Heart left ventricle (tissue), 16 donors: Measurements from ENCODE around the gene SULT2B1. TPM values are rescaled to one million over a fixed set of nuclear protein-coding genes. Genes with fewer than 3 reads are reported as not detected.

ENCODE experiments used
- ATAC-seq, 4 donors: fragments of 200-7000 bp; cut with Tn5 transposase; one replicate each; pipeline ENCODE4 v1.9.1; 2020 to 2022; ENCODE audit warnings: moderate library complexity in 4 of 4, mild to moderate bottlenecking in 3 of 4, moderate number of reproducible peaks in 1 of 4
- DNase-seq, 5 donors: peaks; one replicate each; pipeline ENCODE4 v3.0.0-alpha.2; 2020
- H3K27ac ChIP-seq, 12 donors: fragments of 200-600 bp; sonication (generic) in 4 of 12; one replicate each; pipeline versions ENCODE4 v1.5.0 to v1.8.0; 2016 to 2022; ENCODE audit warnings: mild to moderate bottlenecking in 2 of 12
- H3K27me3 ChIP-seq, 9 donors: fragments of 200-600 bp; sonication (generic) in 2 of 9; one replicate each; pipeline versions ENCODE4 v1.5.1 to v1.8.0; 2016 to 2022; ENCODE audit warnings: mild to moderate bottlenecking in 3 of 9
- H3K36me3 ChIP-seq, 9 donors: fragments of 200-600 bp; sonication (generic) in 2 of 9; one replicate each; pipeline versions ENCODE4 v1.5.0 to v1.8.0; 2018 to 2022; ENCODE audit warnings: mild to moderate bottlenecking in 2 of 9
- H3K4me1 ChIP-seq, 12 donors: fragments of 200-600 bp; sonication (generic) in 4 of 12; one replicate each; pipeline versions ENCODE4 v1.5.0 to v1.8.0; 2016 to 2022; ENCODE audit warnings: mild to moderate bottlenecking in 3 of 12
- H3K4me3 ChIP-seq, 12 donors: fragments of 200-600 bp; sonication (generic) in 4 of 12; one replicate each; pipeline versions ENCODE4 v1.5.0 to v1.8.0; 2017 to 2022; ENCODE audit warnings: mild to moderate bottlenecking in 9 of 12, moderate library complexity in 4 of 12
- H3K9me3 ChIP-seq, 12 donors: fragments of 200-600 bp; sonication (generic) in 4 of 12; one replicate each; pipeline versions ENCODE4 v1.5.0 to v1.8.0; 2016 to 2022; ENCODE audit warnings: mild to moderate bottlenecking in 1 of 12
- POLR2A ChIP-seq, 2 donors: fragments of 450-650 bp; IDR thresholded peaks; one replicate each; pipeline ENCODE4 v1.6.1; 2017; ENCODE audit warnings: antibody characterized with exemption in 2 of 2, mild to moderate bottlenecking in 2 of 2, moderate library complexity in 2 of 2
- whole genome bisulfite sequencing, 4 donors: extraction: QIAGEN DNeasy Blood & Tissue Kit in 2 of 4; methylation state at CpG; one replicate each; pipeline versions ENCODE4 v1.1.5 to v1.1.7; 2013 to 2018; 5-methylcytosine and 5-hydroxymethylcytosine counted together
- intact Hi-C, 10 donors: fragments of 100-400 bp; cut with DNase I; formaldehyde crosslinking; loops; one replicate each; pipeline versions ENCODE4 v1.11.1 to v1.14.2; 2022
- polyA plus RNA-seq, 2 donors: library from polyadenylated mRNA; stranded (reverse); fragments of 200-250 nt; gene quantifications; one replicate each; pipeline ENCODE4 v1.2.3, GENCODE V29; 2013
- total RNA-seq, 9 donors: library from RNA; depleted of rRNA in 2 of 9; stranded (reverse); fragments of >200 nt in 2 of 9; fragmentation: NEBNext Ultra II Directional in 3 of 9; extraction: Animal tissue kit (Norgen Biotek cat#: 25700) in 3 of 9; gene quantifications; one replicate each; pipeline versions ENCODE4 v1.1.0 to v1.2.4, GENCODE V29; 2016 to 2023
- TF ChIP-seq, protein P1 (sequence below), 12 donors: fragments of 200-600 bp; sonication (generic) in 4 of 12; IDR thresholded peaks; one replicate each; pipeline versions ENCODE4 v1.5.0 to v1.8.0; 2018 to 2022; ENCODE audit warnings: antibody characterized with exemption in 12 of 12, mild to moderate bottlenecking in 5 of 12
- donor health status: ischemic (EF 13 %, LVEDD 7.1; RV severe dilation, severe dysfunction).
- donor health status: healthy with polysubstance abuse.
- donor health status: DM: no; HTN: yes; CAD: no.
- donor health status: DM: no; HTN: no; CAD: no.
- donor health status: ischemic (EF 25% LVEDD 6.9; RV normal size, moderate dysfunction).
- donor health status: ischemic (EF 25% LVEDD 5.7; RV mildly dilated, moderate dysfunction).
- donor health status: healthy.
- donor health status: DM: yes; HTN: yes; CAD: no.
- donor health status: ischemic (EF 35%, LVEDD 5.7; RV mildly dilated, moderate dysfunction).
- donor health status: nonischemic (EF 11% LVEDD 7.7; RV severe dilation, severe dysfunction).
- donor health status: DM: yes; HTN: yes; CAD: no.
- donor health status: PGD.
- donor health status: ischemic (EF 29% LVEDD 5.4; RV normal size, mild dysfunction).
- donor health status: nonischemic (EF 23%, LVEDD 6.1; RV moderate dilation, normal function).

Gene SULT2B1
- total and polyA plus RNA-seq, 11 donors, result 0.19 to 0.45 TPM; not detected in 9

DNA sequence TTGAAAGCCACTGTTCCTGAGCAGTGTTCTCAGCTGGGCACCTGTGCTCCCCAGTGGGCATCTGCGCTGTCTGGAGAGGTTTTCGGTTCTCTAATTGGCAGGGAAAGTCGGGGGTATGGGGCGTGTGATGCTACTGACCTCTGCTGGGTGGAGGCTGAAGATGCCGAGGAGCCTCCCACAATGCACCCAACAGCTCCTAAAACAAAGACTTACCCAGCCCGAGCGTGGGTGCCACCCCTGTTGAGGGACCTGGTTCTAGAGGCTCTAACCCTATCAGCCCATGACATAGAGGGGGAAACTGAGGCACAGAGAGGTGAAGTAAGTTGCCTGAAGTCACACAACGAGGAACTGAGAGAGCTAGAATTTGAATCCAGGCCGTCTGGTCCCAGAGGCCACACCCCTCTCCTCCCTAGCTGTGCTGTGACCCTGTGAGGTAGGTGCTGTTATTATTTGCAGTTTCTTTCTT lies 56.9 kb downstream of the SULT2B1 start:
- Histone ChIP-seq H3K27ac (no peak overlapping the region), H3K27me3 (no peaks in the 10 kb centered on the region), H3K9me3 (no peaks in the 10 kb centered on the region), H3K36me3 (no peaks in the 10 kb centered on the region), H3K4me3 (no peak overlapping the region), H3K4me1 (peaks cover 0 to 4% (median 0%) of the 10 kb centered on the region in 12 donors)
- peak in 3 of 4 donors; percentile 41 to 55 (median 54) for ATAC-seq
- TF ChIP-seq, protein P1, sequence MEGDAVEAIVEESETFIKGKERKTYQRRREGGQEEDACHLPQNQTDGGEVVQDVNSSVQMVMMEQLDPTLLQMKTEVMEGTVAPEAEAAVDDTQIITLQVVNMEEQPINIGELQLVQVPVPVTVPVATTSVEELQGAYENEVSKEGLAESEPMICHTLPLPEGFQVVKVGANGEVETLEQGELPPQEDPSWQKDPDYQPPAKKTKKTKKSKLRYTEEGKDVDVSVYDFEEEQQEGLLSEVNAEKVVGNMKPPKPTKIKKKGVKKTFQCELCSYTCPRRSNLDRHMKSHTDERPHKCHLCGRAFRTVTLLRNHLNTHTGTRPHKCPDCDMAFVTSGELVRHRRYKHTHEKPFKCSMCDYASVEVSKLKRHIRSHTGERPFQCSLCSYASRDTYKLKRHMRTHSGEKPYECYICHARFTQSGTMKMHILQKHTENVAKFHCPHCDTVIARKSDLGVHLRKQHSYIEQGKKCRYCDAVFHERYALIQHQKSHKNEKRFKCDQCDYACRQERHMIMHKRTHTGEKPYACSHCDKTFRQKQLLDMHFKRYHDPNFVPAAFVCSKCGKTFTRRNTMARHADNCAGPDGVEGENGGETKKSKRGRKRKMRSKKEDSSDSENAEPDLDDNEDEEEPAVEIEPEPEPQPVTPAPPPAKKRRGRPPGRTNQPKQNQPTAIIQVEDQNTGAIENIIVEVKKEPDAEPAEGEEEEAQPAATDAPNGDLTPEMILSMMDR (IDR thresholded peaks at IDR 0.05), result peak; percentile 17 to 48 (median 30)
- no peak for TF ChIP-seq POLR2A (IDR thresholded peaks at IDR 0.05)
- DNase-seq, result no peak
- whole genome bisulfite sequencing, 4 donors, result 12 to 37% (median 20%) methylated on average over 9 of the region's 9 CpGs
- intact Hi-C loops, result no loop called here

DNA sequence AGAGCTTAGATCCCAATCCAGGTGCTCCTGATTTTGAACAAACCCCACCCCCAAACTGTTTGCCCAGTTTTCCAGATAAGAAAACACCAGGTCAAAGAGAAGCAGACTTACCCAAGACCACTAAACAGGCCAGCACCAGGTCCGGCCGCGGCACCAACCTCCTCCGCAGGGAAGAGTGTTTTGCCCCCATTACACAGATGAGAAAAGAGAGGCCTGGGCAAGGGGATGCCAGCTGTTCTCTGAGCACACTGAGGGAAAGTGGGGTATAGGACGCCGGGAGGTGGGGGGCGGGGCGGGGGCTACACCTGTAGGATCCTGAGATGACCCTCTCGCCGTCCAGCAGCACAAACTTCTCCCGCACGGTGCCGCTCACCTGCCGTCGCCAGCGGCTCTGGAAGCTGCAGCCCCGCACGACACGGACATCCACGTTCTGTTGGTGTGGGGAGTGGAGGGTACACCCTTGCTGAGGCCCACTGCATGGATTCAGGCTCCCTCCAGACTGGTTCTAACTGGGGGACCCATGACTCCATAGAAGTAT lies 57.7 kb downstream of the SULT2B1 start:
- H3K9me3 ChIP-seq, result no peaks in the 10 kb centered on the region
- TF ChIP-seq, protein P1 (IDR thresholded peaks at IDR 0.05), result no peak
- TF ChIP-seq POLR2A (IDR thresholded peaks at IDR 0.05), result no peak
- no peaks in the 10 kb centered on the region for H3K27me3 ChIP-seq
- no peak overlapping the region for H3K27ac ChIP-seq
- ATAC-seq (no peak), DNase-seq (no peak)
- WGBS, 4 donors, result 92 to 95% (median 94%) methylated on average over 6 to 20 of the region's 20 CpGs
- intact Hi-C loops, result loop anchor here in 1 of 10 donors (10.0 kb wide), 1 partner anchor 225 kb away; no protein-coding TSS in a partner anchor
- H3K4me3 ChIP-seq, result no peak overlapping the region
- peaks cover 0 to under 1% (median 0%) of the 10 kb centered on the region in 9 donors for H3K36me3 ChIP-seq
- H3K4me1 ChIP-seq, result peaks cover 0 to 8% (median 0%) of the 10 kb centered on the region in 12 donors

DNA sequence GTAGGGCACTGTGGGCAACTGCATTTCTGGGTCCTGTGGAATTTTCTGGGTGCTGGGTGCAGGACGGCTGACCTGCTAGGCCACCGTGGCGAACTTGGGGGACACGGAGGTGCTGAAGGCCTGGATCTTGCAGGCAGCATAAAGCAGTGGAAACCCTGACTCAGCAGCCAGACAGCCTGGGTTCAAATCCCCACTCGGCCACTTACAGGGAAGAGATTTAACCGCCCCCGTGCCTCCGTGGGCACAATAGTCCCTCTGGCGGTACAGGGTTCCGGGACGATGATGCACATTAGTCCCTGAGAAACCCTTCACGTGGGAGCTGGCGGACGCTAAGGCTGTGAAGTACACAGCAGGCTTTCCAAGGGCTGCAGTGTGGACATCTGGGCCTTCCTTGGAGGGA lies 59.9 kb downstream of the SULT2B1 start:
- no peak for ATAC-seq
- Histone ChIP-seq H3K9me3 (no peaks in the 10 kb centered on the region), H3K4me3 (no peak overlapping the region), H3K4me1 (peaks cover 0 to 15% (median 2%) of the 10 kb centered on the region in 12 donors), H3K27me3 (no peaks in the 10 kb centered on the region), H3K27ac (no peak overlapping the region), H3K36me3 (peaks cover 2 to 22% (median 20%) of the 10 kb centered on the region in 9 donors)
- intact Hi-C loops, result loop anchor here in 1 of 10 donors (10.0 kb wide), 1 partner anchor 227 kb away; no protein-coding TSS in a partner anchor
- no peak for DNase-seq
- WGBS, 4 donors, result 88 to 89% (median 88%) methylated on average over 14 of the region's 14 CpGs
- TF ChIP-seq POLR2A (IDR thresholded peaks at IDR 0.05), result no peak
- TF ChIP-seq, protein P1 (IDR thresholded peaks at IDR 0.05), result no peak

DNA sequence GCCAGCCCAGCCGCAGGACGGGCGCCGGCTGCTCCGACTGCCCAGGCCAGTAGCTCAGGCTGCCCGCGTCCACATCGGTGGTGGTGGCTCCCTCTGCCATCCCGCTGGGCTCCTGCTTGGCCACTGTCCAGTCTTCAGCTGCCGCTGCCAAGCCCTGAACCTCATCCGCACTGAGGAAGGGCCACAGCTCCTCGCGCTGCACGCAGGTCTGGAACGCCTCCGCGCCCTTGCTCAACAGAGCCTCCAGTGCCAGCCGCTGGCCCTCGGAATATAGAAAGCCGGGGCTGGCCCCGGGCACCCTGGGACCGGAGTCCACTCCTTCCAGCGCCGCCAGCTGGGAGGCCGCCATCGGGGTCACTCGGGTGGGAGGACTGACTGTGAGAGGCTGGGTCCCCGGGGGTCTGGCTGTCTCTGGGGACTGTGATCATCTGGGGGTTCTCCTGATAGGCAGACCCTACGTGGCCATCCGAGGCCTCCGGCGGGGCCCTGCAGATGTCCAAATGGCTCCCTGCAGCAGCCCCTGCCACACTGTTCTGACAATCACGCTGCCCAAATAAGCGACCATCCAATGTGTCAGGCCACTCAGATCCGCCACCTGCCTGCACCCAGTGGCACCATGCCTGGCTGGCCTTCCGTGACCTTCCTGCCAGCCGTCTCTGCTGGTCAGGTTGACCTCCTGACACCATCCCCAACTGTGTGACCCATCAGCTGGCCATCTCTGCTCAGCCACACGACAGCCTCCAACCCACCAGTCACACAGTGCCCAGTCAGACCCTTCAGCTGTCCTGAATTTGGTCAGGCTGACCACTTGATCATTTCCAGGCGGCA lies 61.3 kb downstream of the SULT2B1 start:
- TF ChIP-seq, protein P1 (IDR thresholded peaks at IDR 0.05), result no peak
- H3K4me3 ChIP-seq, result no peak overlapping the region
- ATAC-seq, result peak in 2 of 4 donors; percentile 4

More for the DNA sequence above, 61.3 kb downstream of the SULT2B1 start:
- Histone ChIP-seq H3K9me3 (no peaks in the 10 kb centered on the region), H3K36me3 (peaks cover 2 to 32% (median 27%) of the 10 kb centered on the region in 9 donors), H3K27ac (no peak overlapping the region), H3K4me1 (peaks cover 8 to 29% (median 15%) of the 10 kb centered on the region in 12 donors), H3K27me3 (no peaks in the 10 kb centered on the region)
- intact Hi-C loops, result loop anchor here in 1 of 10 donors (10.0 kb wide), 1 partner anchor 228 kb away; no protein-coding TSS in a partner anchor
- DNase-seq, result no peak
- WGBS, 4 donors, result 70 to 84% (median 77%) methylated on average over 16 to 39 of the region's 39 CpGs
